GM11168 (cell line): ENCODE measurements around the gene FRA10AC1.

Experiments
- in situ Hi-C: fragments of 300-500 bp; cut with MboI; formaldehyde crosslinking; loops from one replicate; pipeline ENCODE4 v1.12.0; 2022; ENCODE audit warnings: low sequenced_read_pairs; ENCODE audit not compliant: unreplicated experiment

The FRA10AC1 gene

GRCh38 chr10:93702210-93703001 is at the start of gene FRA10AC1:
Gene FRA10AC1, minus strand, starts transcription at chr10:93702592. Its CDS starts 2,486 bp downstream, at chr10:93700106.
- in situ Hi-C loops = loop anchor here (5.0 kb wide), 1 partner anchor 110 kb away; no protein-coding TSS in a partner anchor

- in situ Hi-C loops = no loop called here
Measured at GRCh38 chr10:93751832-93752231, 49.4 kb upstream of the FRA10AC1 start.

GRCh38 chr10:93751124-93751523 is 48.7 kb upstream of the FRA10AC1 start:
- in situ Hi-C loops = no loop called here

- in situ Hi-C loops = no loop called here
Measured at GRCh38 chr10:93749218-93749799, 46.9 kb upstream of the FRA10AC1 start.

GRCh38 chr10:93746844-93747284 is 44.5 kb upstream of the FRA10AC1 start:
- in situ Hi-C loops = no loop called here

GRCh38 chr10:93745408-93746065 is 43.1 kb upstream of the FRA10AC1 start:
- in situ Hi-C loops = no loop called here

- in situ Hi-C loops = no loop called here
Measured at GRCh38 chr10:93742633-93743349, 40.4 kb upstream of the FRA10AC1 start.

GRCh38 chr10:93741367-93741766 is 39.0 kb upstream of the FRA10AC1 start:
- in situ Hi-C loops = no loop called here

- in situ Hi-C loops = no loop called here
Measured at GRCh38 chr10:93726024-93726423, 23.6 kb upstream of the FRA10AC1 start.

GRCh38 chr10:93723153-93723552 is 20.8 kb upstream of the FRA10AC1 start:
- in situ Hi-C loops = no loop called here

- in situ Hi-C loops = no loop called here
Measured at GRCh38 chr10:93722550-93722949, 20.2 kb upstream of the FRA10AC1 start.

GRCh38 chr10:93719901-93720300 is 17.5 kb upstream of the FRA10AC1 start:
- in situ Hi-C loops = no loop called here

GRCh38 chr10:93718937-93719725 is 16.7 kb upstream of the FRA10AC1 start:
- in situ Hi-C loops = no loop called here

GRCh38 chr10:93716766-93717165 is 14.4 kb upstream of the FRA10AC1 start:
- in situ Hi-C loops = no loop called here

GRCh38 chr10:93715345-93715744 is 13.0 kb upstream of the FRA10AC1 start:
- in situ Hi-C loops = no loop called here

GRCh38 chr10:93712593-93712992 is 10.2 kb upstream of the FRA10AC1 start:
- in situ Hi-C loops = no loop called here

GRCh38 chr10:93711891-93712290 is 9.5 kb upstream of the FRA10AC1 start:
- in situ Hi-C loops = no loop called here

- in situ Hi-C loops = no loop called here
Measured at GRCh38 chr10:93710333-93710909, 8.0 kb upstream of the FRA10AC1 start.

- in situ Hi-C loops = no loop called here
Measured at GRCh38 chr10:93707623-93708022, 5.2 kb upstream of the FRA10AC1 start.
